ENCODE data around the gene TUBB4A. TPM values are rescaled to one million over a fixed set of nuclear protein-coding genes. Genes with fewer than 3 reads are reported as not detected.

Gene TUBB4A
- total and polyA plus RNA-seq, 4 donors, result 0.68 to 0.90 TPM; not detected in 2

DNA sequence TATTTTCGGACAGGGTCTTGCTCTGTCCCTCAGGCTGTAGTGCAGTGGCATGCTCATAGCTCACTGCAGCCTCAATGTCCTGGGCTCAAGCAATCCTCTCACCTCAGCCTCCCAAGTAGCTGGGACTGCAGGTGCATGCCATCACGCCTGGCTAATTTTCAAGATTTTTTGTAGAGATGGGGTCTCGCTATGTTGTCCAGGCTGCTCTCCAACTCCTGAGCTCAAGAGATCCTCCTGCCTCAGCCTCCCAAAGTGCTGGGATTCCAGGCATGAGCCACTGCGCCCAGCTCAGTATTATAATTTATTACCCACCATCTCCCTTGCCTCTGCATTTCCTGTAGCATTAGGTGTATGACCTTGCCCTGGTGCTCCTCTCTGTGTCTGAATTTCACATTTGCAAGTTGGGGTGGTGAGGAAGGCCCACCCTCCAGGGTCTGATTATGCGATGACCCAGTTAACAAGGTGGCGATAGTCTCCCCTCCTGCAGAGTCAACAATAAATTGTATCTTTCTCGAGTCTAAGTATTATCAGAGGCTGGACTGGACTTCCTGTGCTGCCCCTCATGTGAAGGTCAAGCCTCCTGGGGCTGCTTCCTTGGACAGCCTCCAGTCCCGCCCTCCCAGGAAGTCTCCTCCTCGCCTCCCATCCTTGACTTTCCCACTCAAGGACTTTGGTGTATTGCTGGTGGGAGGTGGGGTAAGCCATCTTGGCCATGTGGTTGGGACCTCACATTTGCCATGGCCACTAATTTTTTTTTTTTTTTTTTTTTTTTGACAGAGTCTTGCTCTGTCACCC, 1.5 kb upstream of the TUBB4A start:
- H3K36me3 ChIP-seq (ENCODE audit: control insufficient read depth in 1 of 2, insufficient read depth in 2 of 2, low read length in 1 of 2), result no peaks in the 10 kb centered on the region
- no peak overlapping the region for H3K27ac ChIP-seq (ENCODE audit: low read depth in 1 of 2, low read length in 2 of 2)
- no peaks in the 10 kb centered on the region for H3K4me1 ChIP-seq (ENCODE audit: control insufficient read depth in 1 of 2, insufficient read depth in 2 of 2, low read length in 2 of 2)
- 77 to 79% methylated on average over 9 of the region's 9 CpGs for WGBS, 2 donors
- DNase-seq, result no peak
- intact Hi-C loops (cut with DNase I), result no loop called here
- H3K4me3 ChIP-seq (ENCODE audit: low read length in 2 of 2), result no peak overlapping the region
- no peak for ATAC-seq (ENCODE audit: low FRiP score)
- H3K27me3 ChIP-seq (ENCODE audit: control insufficient read depth in 1 of 2, insufficient read depth in 2 of 2, low read length in 1 of 2), result no peaks in the 10 kb centered on the region
- no peaks in the 10 kb centered on the region for H3K9me3 ChIP-seq (ENCODE audit: control insufficient read depth, low read length)

DNA sequence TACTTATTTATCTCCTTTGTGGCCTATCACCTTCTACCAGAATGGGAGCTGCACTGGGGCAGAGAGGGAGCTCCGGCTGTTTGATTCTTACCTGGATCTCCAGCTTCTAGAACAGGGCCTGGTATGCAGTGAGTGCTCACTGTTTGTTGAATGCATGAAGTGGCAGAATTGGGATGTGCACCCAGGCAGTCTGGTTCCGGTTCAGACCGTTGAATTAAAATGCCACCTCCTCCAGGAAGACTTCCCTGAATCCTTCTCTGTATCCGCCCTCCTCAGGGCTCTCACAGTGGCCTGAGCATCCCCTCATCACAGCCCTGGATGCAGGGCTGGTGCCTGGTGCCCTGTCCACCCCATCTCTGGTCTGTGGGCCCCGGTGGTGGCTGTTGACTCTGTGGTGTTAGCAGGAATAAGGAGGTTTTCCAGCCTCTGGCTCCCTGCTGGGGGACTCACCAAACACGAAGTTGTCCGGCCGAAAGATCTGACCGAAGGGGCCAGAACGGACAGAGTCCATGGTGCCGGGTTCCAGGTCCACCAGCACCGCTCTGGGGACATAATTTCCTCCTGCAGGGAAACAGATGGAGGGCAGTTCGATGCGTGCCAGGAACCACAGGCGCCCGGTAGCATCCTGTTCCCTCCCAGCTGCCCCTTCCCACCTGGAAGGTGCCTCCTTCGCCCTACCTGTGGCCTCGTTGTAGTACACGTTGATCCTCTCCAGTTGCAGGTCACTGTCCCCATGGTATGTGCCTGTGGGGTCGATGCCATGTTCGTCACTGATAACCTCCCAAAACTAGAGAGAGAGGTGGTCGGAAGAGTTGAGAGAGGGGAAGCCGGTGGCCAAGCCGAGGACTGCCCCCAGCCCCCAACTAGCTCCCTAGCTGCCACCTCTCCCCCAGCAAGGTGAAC, 1.0 kb downstream of the TUBB4A start:
- Histone ChIP-seq H3K27ac (ENCODE audit: low read depth in 1 of 2, low read length in 2 of 2) (no peak overlapping the region), H3K27me3 (ENCODE audit: control insufficient read depth in 1 of 2, insufficient read depth in 2 of 2, low read length in 1 of 2) (no peaks in the 10 kb centered on the region), H3K36me3 (ENCODE audit: control insufficient read depth in 1 of 2, insufficient read depth in 2 of 2, low read length in 1 of 2) (no peaks in the 10 kb centered on the region), H3K4me3 (ENCODE audit: low read length in 2 of 2) (no peak overlapping the region), H3K9me3 (ENCODE audit: control insufficient read depth, low read length) (no peaks in the 10 kb centered on the region), H3K4me1 (ENCODE audit: control insufficient read depth in 1 of 2, insufficient read depth in 2 of 2, low read length in 2 of 2) (no peaks in the 10 kb centered on the region)
- DNase-seq, result no peak
- intact Hi-C loops (cut with DNase I), result no loop called here
- ATAC-seq (ENCODE audit: low FRiP score), result no peak
- WGBS, 2 donors, result 50 to 54% methylated on average over 24 of the region's 24 CpGs

DNA sequence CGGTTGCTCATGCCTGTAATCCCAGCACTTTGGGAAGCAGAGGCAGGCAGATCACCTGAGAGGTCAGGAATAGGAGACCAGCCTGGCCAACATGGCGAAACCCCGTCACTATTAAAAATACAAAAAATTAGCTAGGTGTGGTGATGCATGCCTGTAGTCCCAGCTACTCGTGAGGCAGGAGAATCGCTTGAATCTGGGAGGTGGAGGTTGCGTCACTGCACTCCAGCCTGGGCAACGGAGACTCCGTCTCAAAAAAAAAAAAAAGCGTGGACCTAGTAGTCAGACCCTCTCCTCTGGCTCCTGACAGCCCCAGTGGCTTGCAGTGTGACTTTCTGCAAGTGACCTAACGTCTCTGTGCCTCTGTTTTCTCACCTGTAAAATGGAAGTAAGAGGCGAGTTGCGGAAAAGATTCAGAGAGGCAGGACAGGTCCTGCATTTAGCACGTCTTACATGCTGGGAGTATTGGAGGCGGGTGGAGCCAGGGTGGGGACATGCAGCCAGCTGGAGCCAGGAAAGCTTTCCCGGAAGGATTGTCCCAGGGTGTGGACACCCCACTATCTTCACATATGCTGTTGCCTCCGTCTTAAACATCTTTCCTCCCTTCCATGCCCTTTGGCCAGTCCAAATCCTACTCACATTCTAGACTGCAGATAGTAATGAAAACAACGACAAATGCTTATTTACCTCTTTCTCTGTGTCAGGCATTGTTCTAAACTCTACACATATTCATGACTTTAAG, 2.9 kb downstream of the TUBB4A start:
- ATAC-seq (ENCODE audit: low FRiP score) (no peak), DNase-seq (no peak)
- Histone ChIP-seq H3K27ac (ENCODE audit: low read depth in 1 of 2, low read length in 2 of 2) (no peak overlapping the region), H3K9me3 (ENCODE audit: control insufficient read depth, low read length) (no peaks in the 10 kb centered on the region), H3K27me3 (ENCODE audit: control insufficient read depth in 1 of 2, insufficient read depth in 2 of 2, low read length in 1 of 2) (no peaks in the 10 kb centered on the region), H3K36me3 (ENCODE audit: control insufficient read depth in 1 of 2, insufficient read depth in 2 of 2, low read length in 1 of 2) (no peaks in the 10 kb centered on the region), H3K4me1 (ENCODE audit: control insufficient read depth in 1 of 2, insufficient read depth in 2 of 2, low read length in 2 of 2) (no peaks in the 10 kb centered on the region), H3K4me3 (ENCODE audit: low read length in 2 of 2) (no peak overlapping the region)
- WGBS, 2 donors, result 70 to 78% methylated on average over 17 of the region's 17 CpGs
- intact Hi-C loops (cut with DNase I), result no loop called here

DNA sequence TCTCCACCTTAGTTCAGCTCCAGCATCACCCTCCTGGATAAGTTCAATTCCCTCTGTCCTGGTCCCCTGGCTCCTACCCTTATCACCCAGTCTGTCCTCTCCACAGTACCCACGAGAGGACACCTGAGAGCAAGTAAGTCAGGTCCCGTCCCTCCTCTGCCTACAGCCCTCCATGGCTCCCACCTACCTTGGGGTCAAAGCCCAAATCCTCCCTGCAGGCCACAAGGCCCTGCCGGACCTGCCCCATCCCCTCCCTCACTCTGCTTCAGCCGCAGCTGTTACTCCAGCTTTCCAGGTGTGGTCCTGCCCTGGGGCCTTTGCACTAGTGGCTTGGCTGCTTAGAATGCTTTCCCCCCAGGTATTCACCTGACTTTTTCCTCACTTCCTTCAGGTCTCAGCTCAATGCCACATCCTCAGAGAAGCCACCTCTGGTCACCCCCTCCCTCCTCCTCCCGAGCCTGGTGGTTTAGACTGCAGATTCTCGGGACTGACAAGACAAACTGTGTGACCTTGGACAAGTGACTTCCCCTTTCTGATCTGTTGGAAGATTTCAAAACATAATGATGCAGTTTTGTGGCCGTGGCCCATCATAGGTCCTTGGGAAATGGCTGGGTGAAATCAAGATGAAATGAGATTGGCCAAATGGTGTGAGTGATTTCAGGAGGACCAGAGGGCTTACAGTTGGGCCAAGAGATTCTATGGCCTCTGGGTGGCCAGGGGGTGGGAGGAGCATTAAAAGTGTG, 3.6 kb downstream of the TUBB4A start:
- Histone ChIP-seq H3K4me3 (ENCODE audit: low read length in 2 of 2) (no peak overlapping the region), H3K27me3 (ENCODE audit: control insufficient read depth in 1 of 2, insufficient read depth in 2 of 2, low read length in 1 of 2) (no peaks in the 10 kb centered on the region), H3K4me1 (ENCODE audit: control insufficient read depth in 1 of 2, insufficient read depth in 2 of 2, low read length in 2 of 2) (no peaks in the 10 kb centered on the region), H3K36me3 (ENCODE audit: control insufficient read depth in 1 of 2, insufficient read depth in 2 of 2, low read length in 1 of 2) (no peaks in the 10 kb centered on the region), H3K9me3 (ENCODE audit: control insufficient read depth, low read length) (no peaks in the 10 kb centered on the region), H3K27ac (ENCODE audit: low read depth in 1 of 2, low read length in 2 of 2) (no peak overlapping the region)
- WGBS, 2 donors, result 76 to 78% methylated on average over 7 of the region's 7 CpGs
- ATAC-seq (ENCODE audit: low FRiP score) (no peak), DNase-seq (no peak)
- intact Hi-C loops (cut with DNase I), result no loop called here

DNA sequence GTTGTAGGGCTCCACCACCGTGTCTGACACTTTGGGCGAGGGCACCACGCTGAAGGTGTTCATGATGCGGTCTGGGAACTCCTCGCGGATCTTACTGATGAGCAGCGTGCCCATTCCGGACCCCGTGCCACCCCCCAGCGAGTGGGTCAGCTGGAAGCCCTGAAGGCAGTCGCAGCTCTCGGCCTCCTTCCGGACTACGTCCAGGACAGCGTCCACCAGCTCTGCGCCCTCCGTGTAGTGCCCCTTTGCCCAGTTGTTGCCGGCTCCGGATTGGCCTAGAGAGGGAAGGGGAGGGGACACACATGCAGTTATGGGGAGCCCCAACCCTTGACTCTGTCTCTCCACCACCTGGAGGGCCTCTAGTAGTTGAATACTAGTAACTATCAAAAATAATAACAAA, 6.2 kb downstream of the TUBB4A start:
- no peak for DNase-seq
- no peak for ATAC-seq (ENCODE audit: low FRiP score)
- 92 to 94% methylated on average over 19 of the region's 19 CpGs for WGBS, 2 donors
- peaks cover 6% of the 10 kb centered on the region for H3K9me3 ChIP-seq (ENCODE audit: control insufficient read depth, low read length)
- H3K27me3 ChIP-seq (ENCODE audit: control insufficient read depth in 1 of 2, insufficient read depth in 2 of 2, low read length in 1 of 2), result no peaks in the 10 kb centered on the region
- no peak overlapping the region for H3K27ac ChIP-seq (ENCODE audit: low read depth in 1 of 2, low read length in 2 of 2)
- intact Hi-C loops (cut with DNase I), result no loop called here
- H3K4me3 ChIP-seq (ENCODE audit: low read length in 2 of 2), result no peak overlapping the region
- no peaks in the 10 kb centered on the region for H3K36me3 ChIP-seq (ENCODE audit: control insufficient read depth in 1 of 2, insufficient read depth in 2 of 2, low read length in 1 of 2)
- no peaks in the 10 kb centered on the region for H3K4me1 ChIP-seq (ENCODE audit: control insufficient read depth in 1 of 2, insufficient read depth in 2 of 2, low read length in 2 of 2)

DNA sequence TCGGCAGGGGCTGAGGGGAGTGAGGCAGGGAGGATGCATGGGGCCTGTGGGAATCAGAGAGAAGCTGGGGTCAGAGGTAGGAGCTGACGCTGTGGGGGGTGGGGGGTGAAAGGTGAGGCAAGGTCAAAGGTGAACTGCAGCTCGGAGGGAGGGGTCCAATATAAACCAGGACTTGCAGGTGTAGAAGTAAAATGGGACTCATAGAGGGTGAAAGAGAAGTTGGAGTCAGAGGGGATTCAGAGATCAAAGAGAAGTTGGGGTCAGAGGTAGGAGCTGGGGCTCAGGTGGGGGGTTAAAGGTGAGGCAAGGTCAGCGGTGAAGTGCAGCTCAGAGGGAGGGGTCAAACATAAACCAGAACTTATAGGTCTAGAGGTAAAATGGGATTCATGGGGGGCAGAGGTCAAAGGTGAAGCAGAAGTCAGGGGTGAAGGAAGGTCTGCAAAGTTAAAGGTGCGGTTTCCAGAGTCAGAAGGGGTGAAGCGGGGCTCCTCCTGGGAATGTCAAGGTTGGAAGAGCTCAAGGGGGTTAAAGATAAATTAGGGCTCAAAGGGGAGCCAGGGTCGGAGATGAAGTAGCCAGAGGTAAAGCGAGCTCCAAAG, 7.6 kb downstream of the TUBB4A start:
- intact Hi-C loops (cut with DNase I), result no loop called here
- Histone ChIP-seq H3K4me1 (ENCODE audit: control insufficient read depth in 1 of 2, insufficient read depth in 2 of 2, low read length in 2 of 2) (no peaks in the 10 kb centered on the region), H3K9me3 (ENCODE audit: control insufficient read depth, low read length) (peaks cover 6% of the 10 kb centered on the region), H3K4me3 (ENCODE audit: low read length in 2 of 2) (no peak overlapping the region), H3K36me3 (ENCODE audit: control insufficient read depth in 1 of 2, insufficient read depth in 2 of 2, low read length in 1 of 2) (no peaks in the 10 kb centered on the region), H3K27me3 (ENCODE audit: control insufficient read depth in 1 of 2, insufficient read depth in 2 of 2, low read length in 1 of 2) (no peaks in the 10 kb centered on the region), H3K27ac (ENCODE audit: low read depth in 1 of 2, low read length in 2 of 2) (no peak overlapping the region)
- 82 to 87% methylated on average over 8 of the region's 8 CpGs for WGBS, 2 donors
- no peak for DNase-seq
- no peak for ATAC-seq (ENCODE audit: low FRiP score)

DNA sequence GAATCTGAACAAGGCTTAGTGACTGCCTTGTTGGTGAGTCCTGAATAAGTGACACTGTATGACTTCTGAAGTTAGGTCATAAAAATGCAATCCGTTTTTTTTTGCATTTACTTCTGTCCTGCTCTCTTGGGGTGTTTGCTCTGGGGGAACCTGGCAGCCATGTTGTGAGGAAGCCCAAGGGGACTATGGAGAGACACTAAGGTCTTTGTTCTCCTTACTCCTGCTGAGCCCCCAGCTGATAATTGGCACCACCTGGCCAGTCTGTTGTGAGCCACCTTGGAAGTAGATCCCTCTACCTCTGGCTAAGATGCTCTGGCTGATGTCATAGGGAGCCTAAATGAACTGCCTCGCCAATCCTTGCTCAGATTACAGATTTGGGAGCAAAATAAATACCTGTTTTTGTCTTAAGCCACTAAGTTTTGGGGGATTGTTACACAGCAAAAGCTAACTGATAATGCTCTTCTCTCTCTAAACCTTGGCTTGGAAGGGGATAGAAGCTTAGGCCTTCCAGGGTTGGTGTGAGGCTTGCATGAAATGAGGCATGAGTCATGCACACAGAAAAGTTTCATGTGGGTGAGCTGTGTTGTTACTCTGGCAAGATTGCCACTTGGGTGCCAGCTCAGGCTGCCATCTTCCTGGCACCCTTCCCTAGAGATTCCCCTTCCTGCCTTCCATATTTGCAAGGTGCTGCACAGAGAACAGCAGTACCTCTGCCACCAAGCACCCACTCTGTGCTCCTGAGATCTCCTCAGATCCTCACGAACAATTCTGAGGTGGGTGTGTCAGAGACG, 10.1 kb downstream of the TUBB4A start:
- DNase-seq (no peak), ATAC-seq (ENCODE audit: low FRiP score) (no peak)
- WGBS, 2 donors, result 70 to 78% methylated on average over 4 of the region's 4 CpGs
- Histone ChIP-seq H3K9me3 (ENCODE audit: control insufficient read depth, low read length) (peaks cover 6% of the 10 kb centered on the region), H3K27me3 (ENCODE audit: control insufficient read depth in 1 of 2, insufficient read depth in 2 of 2, low read length in 1 of 2) (no peaks in the 10 kb centered on the region), H3K4me3 (ENCODE audit: low read length in 2 of 2) (no peak overlapping the region), H3K4me1 (ENCODE audit: control insufficient read depth in 1 of 2, insufficient read depth in 2 of 2, low read length in 2 of 2) (no peaks in the 10 kb centered on the region), H3K27ac (ENCODE audit: low read depth in 1 of 2, low read length in 2 of 2) (no peak overlapping the region), H3K36me3 (ENCODE audit: control insufficient read depth in 1 of 2, insufficient read depth in 2 of 2, low read length in 1 of 2) (no peaks in the 10 kb centered on the region)
- intact Hi-C loops (cut with DNase I), result no loop called here

Data from aorta (tissue), 5 donors.